HG03565 (cell line): ENCODE results near the gene TMEM145.

Source experiments
- ATAC-seq: cut with Tn5 transposase; IDR thresholded peaks from one replicate; pipeline ENCODE4 v1.9.1; 2021; ENCODE audit warnings: mild to moderate bottlenecking, moderate library complexity; ENCODE audit not compliant: unreplicated experiment

TMEM145 gene

GRCh38 chr19:42288881-42289555 is 24.1 kb upstream of the TMEM145 start:
- no peak for ATAC-seq

DNA sequence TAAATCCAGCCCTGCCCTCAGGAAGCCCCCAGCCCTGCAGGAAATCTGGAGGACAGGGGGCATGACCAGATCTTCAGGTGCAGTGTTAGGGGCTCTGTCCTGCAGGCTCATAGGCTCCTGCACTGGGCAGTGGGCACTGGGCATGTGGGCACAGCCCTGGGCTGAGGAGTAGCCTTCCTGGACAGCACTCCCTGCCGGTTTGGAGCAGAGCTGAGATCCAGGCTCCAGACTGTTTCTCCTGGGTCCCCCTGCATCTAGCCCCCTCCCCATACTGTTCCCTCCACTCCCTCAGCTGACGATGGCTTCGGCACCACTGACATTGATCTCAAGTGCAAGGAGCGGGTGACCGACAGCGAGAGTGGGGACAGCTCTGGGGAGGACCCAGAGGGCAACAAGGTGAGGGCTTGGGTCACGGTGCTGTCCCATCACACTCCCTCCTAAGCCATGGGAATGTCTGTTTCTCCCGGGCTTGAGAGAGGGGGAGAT is 23.5 kb upstream of the TMEM145 start:
- ATAC-seq = no peak

GRCh38 chr19:42290136-42290522 is 23.0 kb upstream of the TMEM145 start:
- no peak for ATAC-seq

DNA sequence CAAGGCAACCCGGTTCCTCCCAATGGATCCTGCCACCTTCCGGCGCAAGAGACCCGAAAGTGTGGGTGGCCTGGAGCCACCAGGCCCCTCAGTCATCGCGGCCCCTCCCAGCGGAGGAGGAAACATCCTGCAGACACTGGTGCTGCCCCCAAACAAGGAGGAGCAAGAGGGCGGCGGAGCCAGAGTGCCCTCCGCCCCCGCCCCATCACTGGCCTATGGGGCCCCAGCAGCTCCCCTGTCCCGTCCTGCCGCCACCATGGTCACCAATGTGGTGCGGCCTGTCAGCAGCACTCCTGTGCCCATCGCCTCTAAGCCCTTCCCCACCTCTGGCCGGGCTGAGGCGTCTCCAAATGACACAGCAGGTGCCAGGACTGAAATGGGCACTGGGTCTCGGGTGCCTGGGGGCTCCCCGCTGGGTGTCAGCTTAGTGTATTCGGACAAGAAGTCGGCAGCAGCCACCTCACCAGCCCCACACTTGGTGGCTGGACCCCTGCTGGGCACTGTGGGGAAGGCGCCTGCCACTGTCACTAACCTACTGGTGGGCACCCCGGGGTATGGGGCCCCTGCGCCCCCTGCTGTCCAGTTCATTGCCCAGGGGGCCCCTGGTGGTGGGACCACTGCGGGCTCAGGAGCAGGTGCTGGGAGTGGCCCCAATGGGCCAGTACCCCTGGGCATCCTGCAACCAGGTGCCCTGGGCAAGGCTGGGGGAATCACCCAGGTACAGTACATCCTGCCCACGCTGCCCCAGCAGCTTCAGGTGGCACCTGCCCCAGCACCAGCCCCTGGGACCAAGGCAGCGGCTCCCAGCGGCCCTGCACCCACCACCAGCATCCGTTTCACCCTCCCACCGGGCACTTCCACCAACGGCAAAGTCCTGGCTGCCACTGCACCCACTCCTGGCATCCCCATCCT is 22.3 kb upstream of the TMEM145 start:
- ATAC-seq = no peak

DNA sequence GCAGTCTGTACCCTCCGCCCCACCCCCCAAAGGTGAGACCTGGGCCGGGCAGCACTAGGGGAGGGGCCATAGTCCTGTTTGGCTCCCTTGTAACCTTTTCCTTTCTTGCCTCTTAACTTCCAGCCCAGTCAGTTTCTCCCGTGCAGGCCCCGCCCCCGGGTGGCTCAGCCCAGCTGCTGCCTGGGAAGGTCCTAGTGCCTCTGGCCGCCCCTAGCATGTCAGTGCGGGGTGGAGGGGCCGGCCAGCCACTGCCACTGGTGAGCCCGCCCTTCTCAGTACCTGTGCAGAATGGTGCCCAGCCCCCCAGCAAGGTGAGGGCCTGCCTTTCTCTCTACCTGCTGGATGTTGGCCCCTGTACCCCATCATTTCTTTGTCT is 21.7 kb upstream of the TMEM145 start:
- no peak for ATAC-seq

DNA sequence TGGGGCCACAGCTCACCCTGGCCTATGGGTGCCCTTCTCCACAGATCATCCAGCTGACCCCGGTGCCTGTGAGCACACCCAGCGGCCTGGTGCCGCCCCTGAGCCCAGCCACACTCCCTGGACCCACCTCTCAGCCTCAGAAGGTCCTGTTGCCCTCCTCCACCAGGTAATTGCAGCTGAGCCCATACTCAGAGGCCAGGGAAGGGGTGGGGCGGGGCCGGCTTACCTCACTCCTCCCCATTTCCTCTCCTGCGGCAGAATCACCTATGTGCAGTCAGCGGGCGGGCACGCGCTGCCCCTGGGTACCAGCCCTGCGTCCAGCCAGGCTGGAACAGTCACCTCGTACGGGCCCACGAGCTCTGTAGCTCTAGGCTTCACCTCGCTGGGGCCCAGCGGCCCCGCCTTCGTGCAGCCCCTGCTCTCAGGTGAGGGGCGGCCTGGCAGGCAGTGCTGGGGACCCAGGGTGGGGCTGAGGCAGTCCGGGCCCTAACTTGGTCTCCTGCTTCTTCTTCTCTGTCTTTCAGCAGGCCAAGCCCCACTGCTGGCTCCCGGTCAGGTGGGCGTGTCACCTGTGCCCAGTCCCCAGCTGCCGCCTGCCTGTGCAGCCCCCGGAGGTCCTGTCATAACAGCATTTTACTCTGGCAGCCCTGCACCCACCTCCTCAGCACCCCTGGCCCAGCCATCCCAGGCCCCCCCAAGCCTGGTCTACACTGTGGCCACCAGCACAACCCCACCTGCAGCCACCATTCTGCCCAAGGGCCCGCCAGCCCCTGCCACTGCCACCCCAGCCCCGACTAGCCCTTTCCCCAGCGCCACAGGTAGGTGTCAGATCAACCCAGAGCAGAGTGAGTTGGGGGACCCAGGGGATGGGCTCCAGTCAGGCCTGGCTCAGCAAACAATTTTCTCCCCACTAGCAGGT is 20.8 kb upstream of the TMEM145 start:
- no peak for ATAC-seq

- ATAC-seq = no peak
These were observed 20.1 kb upstream of the TMEM145 start for GRCh38 chr19:42292963-42293362.

GRCh38 chr19:42293540-42293939 is 19.6 kb upstream of the TMEM145 start:
- ATAC-seq = no peak

GRCh38 chr19:42293948-42294347 is 19.2 kb upstream of the TMEM145 start:
- ATAC-seq = no peak

DNA sequence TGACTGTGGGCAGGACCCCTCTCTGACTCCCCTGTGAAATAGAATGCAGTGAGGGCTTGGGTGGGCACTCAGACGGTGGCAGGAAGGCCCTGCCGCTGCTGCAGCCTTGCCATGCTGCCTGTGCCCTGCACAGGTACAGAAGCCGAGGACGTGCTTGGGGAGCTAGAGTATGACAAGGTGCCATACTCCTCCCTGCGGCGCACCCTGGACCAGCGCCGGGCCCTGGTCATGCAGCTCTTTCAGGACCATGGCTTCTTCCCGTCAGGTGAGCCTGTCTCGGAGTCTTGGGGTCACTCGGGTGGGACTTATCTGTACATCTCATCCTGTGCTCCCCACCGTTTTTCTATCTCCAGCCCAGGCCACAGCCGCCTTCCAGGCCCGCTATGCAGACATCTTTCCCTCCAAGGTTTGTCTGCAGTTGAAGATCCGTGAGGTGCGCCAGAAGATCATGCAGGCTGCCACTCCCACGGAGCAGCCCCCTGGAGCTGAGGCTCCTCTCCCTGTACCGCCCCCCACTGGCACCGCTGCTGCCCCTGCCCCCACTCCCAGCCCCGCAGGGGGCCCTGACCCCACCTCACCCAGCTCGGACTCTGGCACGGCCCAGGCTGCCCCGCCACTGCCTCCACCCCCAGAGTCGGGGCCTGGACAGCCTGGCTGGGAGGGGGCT is 18.5 kb upstream of the TMEM145 start:
- no peak for ATAC-seq

GRCh38 chr19:42295342-42295741 is 17.8 kb upstream of the TMEM145 start:
- ATAC-seq = no peak

GRCh38 chr19:42295831-42296525 is 17.1 kb upstream of the TMEM145 start:
- ATAC-seq = no peak

GRCh38 chr19:42297039-42297438 is 16.1 kb upstream of the TMEM145 start:
- no peak for ATAC-seq

DNA sequence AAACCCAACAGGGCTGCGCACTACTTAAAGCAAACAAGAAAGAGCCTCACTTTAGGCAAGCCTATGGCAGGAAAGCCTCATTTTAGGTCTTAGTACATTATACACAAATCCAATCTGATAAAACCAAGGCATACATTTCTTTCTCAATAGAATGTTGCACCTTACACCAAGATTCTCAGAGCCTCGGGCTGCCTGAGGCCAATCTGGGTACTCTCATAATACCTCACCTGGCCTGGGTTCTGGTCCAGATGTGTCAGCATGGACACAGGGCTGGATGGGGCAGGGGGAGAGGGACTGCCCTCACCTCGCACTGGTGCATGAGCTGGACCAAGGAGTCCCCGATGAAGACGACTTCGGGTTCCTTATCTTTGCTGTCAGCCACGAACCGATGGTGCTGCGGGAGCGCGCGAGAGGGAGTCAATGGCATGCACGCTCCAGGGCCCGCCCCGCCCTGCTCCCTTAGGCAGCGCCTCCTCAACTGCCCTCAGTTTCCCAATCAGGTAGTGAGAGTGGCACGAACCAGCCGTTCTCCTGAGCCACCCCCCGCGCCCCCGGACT is 11.4 kb upstream of the TMEM145 start, which contains the start of gene PRR19:
Gene PRR19 (plus strand): TSS at position 487 of the 558 bp plus-strand sequence. CDS start 7,453 bp downstream, outside the sequence.
- no peak for ATAC-seq

- ATAC-seq = no peak
These were observed 10.0 kb upstream of the TMEM145 start for GRCh38 chr19:42303101-42303464.

DNA sequence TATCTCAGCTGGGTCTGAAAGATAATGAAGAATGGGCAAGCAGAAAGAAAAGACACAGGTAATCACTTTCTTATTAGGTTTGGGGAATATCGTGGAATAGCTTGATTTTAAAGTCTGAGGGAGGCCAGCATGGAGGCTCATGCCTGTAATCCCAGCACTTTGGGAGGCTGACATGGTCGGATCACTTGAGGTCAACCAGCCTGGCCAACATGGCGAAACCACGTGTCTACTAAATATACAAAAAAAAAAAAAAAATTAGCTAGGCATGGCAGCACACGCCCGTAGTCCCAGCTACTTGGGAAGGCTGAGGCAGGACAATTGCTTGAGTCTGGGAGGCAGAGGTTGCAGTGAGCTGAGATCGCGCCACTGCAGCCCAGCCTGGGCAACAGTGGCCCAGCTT is 9.2 kb upstream of the TMEM145 start:
- no peak for ATAC-seq

DNA sequence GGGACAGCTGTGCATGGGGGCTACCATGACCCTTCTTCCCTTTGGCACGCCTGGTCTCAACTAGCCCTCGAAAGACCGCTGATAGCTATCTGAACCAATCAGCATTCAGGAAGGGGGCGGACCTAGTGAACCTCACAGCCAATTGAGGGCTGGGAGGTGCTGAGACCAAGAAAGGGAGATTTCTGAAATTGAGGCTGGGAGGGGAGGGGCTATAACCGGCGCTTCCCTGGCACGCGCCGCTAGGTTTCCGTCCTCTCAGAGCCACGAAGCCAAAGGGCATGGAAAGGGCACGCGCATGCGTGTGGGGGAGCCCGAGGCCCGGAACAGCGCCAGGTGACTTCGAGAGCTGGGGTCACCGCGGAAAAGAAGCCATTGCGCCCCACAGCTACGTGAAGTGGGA is 6.5 kb upstream of the TMEM145 start:
- ATAC-seq = no peak

GRCh38 chr19:42309686-42310085 is 3.4 kb upstream of the TMEM145 start:
- ATAC-seq = no peak

DNA sequence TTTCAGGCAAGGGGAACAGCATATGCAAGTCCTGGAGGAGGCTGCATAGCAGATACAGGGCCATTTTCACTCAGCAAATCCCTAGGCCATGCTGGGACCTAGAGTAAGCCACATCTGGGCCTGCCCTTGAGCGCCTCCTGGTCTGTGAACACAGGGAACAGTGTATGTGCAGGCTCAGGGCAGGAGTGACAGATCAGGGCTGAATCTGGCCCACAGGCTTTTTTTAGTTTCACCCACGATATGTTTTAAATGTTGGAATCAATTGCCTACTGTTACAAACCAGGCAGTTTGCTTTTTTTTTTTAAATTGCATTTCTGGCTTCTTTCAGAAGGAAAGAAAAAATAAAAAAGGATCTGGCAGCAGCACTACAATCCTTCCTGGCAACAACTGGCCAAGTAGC is 1.5 kb upstream of the TMEM145 start:
- ATAC-seq = no peak

DNA sequence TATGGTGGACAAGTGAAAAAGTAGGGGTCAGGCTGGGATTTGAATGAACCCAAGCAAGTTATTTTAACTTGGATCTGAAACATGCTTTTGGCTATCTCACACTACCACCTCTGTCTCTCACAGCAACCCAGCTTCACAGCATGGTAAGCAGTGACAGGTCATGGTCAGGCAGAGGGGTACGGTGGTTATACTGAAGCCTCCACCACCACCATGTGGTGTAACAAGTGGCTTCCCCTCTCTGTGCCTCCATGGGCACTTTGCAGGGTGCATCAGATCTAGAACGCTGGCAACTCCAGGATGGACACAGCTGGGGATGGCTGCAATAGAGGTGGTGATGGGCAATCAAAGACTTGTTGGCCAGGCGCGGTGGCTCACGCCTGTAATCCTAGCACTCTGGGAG is 739 bp upstream of the TMEM145 start:
- ATAC-seq = no peak
